Stomach smooth muscle (tissue), 2 donors: Measurements from ENCODE around the gene ARAP1.

Experiments
- H3K27ac ChIP-seq: one replicate; pipeline ENCODE4 v1.7.0; 2013; ENCODE audit warnings: mild to moderate bottlenecking, low read length, inconsistent platforms
- H3K27me3 ChIP-seq, 2 donors: one replicate each; pipeline ENCODE4 v1.7.0; 2013; ENCODE audit warnings: low read length in 2 of 2; ENCODE audit not compliant: insufficient read depth in 2 of 2, control insufficient read depth in 1 of 2
- H3K36me3 ChIP-seq, 2 donors: one replicate each; pipeline ENCODE4 v1.7.0; 2013; ENCODE audit warnings: low read length in 2 of 2; ENCODE audit not compliant: control insufficient read depth in 2 of 2, insufficient read depth in 2 of 2
- H3K4me1 ChIP-seq: one replicate; pipeline ENCODE4 v1.7.0; 2013; ENCODE audit warnings: low read length; ENCODE audit not compliant: control insufficient read depth, insufficient read depth
- H3K4me3 ChIP-seq, 2 donors: one replicate each; pipeline ENCODE4 v1.7.0; 2013; ENCODE audit warnings: low read length in 2 of 2
- H3K9ac ChIP-seq, 2 donors: one replicate each; pipeline ENCODE4 v1.7.0; 2013; ENCODE audit warnings: low read length in 2 of 2, mild to moderate bottlenecking in 1 of 2
- H3K9me3 ChIP-seq, 2 donors: one replicate each; pipeline ENCODE4 v1.7.0; 2013; ENCODE audit warnings: low read length in 2 of 2; ENCODE audit not compliant: control insufficient read depth in 2 of 2
- donor health status: healthy.
- donor health status: Pancreatic carcinoma.

ARAP1 gene

DNA sequence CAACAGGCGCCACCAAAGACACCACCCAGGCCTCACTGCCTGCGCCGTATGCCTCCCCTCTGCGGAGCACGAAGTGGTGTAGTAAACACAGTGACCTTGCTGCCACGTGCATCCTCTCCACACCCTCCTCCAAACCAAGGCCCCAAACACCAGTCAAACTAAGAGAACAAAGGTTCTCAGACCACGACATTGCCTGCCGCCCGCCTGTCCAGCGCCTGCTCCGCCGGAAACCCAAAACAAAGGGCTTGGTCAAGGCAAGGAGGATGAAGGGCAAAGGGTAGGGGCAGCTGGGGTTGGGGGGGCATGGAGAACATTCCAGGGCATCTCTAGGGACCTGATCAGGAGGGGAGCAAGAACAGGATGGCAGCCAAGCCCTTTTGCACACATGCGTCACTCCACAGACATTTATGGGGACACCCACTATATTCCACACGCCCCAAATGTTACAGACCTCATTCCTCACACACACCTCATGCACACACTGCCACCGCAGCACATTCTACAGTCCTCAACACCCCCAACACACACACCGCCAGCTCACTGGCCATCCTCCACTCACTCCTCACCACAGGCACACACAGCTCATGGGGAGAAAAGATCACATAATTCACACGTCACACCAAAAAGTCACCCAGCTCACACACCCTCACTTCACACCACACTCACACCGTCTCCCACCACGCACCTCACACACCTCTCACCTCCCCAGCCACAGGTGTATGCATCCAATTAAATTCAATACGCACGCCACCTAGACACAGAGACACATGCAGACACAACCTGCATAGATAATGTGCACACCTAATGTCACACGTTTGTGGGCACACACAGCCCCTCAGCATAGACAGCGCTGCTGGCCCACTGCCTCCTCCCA, 112.5 kb downstream of the ARAP1 start:
- Histone ChIP-seq H3K4me3 (peak overlapping the region in 1 of 2 donors; percentile 81), H3K27ac (no peak overlapping the region), H3K36me3 (no peaks in the 10 kb centered on the region), H3K27me3 (no peaks in the 10 kb centered on the region), H3K9me3 (no peaks in the 10 kb centered on the region), H3K9ac (no peak overlapping the region), H3K4me1 (peaks cover 64% of the 10 kb centered on the region)

DNA sequence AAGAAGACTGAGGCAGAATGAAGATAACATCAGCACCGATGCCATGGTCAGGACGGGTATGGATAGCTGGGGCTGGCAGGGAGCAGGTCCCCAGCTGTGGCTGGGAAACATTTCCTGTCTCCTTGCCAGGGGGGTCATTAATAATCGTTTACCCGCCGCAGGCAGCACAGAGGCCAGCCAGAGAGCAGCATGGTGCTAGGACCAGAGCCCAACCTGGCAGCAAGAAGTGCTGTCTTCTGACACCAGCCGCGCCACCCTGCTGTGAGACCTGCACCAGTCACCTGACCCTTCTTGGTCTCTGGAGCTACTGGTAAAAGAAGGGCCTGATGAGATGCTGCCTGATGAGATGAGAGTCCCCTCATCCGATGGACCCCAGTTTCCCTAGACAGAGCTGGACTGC, 114.3 kb downstream of the ARAP1 start:
- H3K36me3 ChIP-seq, result no peaks in the 10 kb centered on the region
- H3K9ac ChIP-seq, result no peak overlapping the region
- peaks cover 67% of the 10 kb centered on the region for H3K4me1 ChIP-seq
- H3K27me3 ChIP-seq, result no peaks in the 10 kb centered on the region
- no peaks in the 10 kb centered on the region for H3K9me3 ChIP-seq
- no peak overlapping the region for H3K27ac ChIP-seq
- no peak overlapping the region for H3K4me3 ChIP-seq

DNA sequence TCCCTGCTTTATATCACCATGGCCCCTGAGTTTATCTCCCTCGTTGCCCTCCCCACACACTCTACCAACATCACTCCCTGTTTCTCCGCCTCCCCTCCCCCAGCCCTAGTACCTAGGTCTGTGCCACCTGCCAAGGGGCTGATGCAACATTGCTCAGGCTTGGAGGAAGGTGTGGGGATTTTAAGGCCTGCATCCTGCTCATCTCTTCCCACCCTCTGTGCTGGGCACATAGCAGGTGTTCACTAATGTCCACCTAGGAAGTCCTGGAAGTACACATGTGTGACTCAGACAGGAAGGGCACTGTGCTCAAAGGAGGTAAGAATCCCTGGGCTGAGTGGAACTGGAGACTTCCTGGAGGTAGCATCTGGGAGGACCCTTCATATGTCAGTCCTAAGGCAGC, 115.0 kb downstream of the ARAP1 start:
- no peaks in the 10 kb centered on the region for H3K36me3 ChIP-seq
- H3K27me3 ChIP-seq, result no peaks in the 10 kb centered on the region
- H3K9ac ChIP-seq, result no peak overlapping the region
- H3K4me3 ChIP-seq, result peak overlapping the region in 1 of 2 donors; percentile 3
- peaks cover 69% of the 10 kb centered on the region for H3K4me1 ChIP-seq
- peak overlapping the region; percentile 2 for H3K27ac ChIP-seq
- H3K9me3 ChIP-seq, result no peaks in the 10 kb centered on the region

DNA sequence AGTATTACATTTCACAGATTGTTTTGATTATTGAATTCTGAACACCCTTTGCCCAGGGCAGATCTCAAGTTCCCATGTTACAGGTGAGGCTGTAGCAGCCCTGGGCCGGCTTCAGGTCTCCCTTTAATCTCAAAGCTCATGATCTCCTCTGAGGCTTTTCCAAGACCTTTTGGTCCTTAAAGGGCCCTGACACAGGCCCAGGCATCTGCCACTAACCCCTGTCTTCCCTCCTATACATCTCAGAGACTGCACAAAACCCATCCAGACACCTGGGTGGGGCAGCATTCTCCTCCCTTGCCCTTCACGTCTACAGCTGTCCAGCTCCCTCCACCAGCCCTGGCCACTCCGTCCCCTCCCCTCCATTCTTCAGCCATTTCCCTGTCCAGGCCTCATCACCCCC, 115.8 kb downstream of the ARAP1 start:
- no peaks in the 10 kb centered on the region for H3K36me3 ChIP-seq
- H3K9me3 ChIP-seq, result no peaks in the 10 kb centered on the region
- H3K27ac ChIP-seq, result peak overlapping the region; percentile 11
- no peak overlapping the region for H3K9ac ChIP-seq
- H3K27me3 ChIP-seq, result no peaks in the 10 kb centered on the region
- peaks cover 70% of the 10 kb centered on the region for H3K4me1 ChIP-seq
- no peak overlapping the region for H3K4me3 ChIP-seq

DNA sequence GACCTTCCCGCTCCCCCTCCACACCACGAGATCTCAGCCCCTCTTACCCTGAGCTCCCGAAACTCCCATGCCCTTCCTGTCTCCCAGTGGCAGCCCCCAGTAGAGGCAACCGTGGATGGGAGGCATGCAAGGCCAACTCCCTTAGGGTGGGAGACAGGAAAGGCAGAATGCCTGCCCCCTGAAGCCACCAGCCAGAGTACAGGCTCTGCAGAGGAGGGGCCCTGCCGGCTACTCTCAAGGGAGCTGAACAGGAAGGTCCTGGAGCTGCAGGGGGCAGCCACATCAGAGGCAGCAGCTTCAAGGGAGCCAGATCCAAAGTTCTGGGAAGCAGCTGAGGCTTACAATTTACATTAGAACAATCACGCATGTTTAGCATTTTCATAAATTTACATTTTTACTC, 116.3 kb downstream of the ARAP1 start:
- no peaks in the 10 kb centered on the region for H3K27me3 ChIP-seq
- H3K4me1 ChIP-seq, result peaks cover 71% of the 10 kb centered on the region
- H3K36me3 ChIP-seq, result no peaks in the 10 kb centered on the region
- no peak overlapping the region for H3K9ac ChIP-seq
- H3K27ac ChIP-seq, result no peak overlapping the region
- H3K4me3 ChIP-seq, result no peak overlapping the region
- H3K9me3 ChIP-seq, result no peaks in the 10 kb centered on the region

DNA sequence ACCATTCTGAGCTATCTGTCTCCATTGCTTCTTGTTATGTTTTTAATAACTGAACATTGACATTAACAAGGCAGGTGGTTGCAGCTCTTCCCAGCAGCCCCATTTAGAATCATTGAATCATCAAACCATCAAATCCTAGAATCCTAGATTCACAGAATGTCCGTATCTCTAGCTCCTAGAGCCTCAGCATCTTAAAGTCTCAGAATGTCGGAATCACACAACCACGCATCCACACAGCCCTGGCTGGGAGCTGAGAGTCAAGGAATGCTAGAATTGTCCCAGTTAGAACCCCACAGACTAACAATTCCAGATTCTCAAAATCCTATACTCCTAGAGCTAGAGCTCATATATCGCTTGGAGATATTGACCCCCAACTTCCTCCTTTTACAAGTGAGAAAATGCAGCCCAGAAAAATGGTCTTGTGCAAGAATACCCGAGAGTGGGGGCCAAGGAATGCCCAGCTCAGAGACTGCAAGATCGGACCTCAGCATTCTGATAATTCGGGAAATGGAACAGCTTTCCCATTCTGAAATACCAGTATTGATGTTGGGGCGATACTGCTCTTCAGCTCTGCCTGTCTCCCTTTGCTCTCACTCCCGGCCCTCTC, 116.8 kb downstream of the ARAP1 start:
- H3K36me3 ChIP-seq, result no peaks in the 10 kb centered on the region
- no peaks in the 10 kb centered on the region for H3K9me3 ChIP-seq
- H3K4me1 ChIP-seq, result peaks cover 71% of the 10 kb centered on the region
- H3K9ac ChIP-seq, result no peak overlapping the region
- no peak overlapping the region for H3K27ac ChIP-seq
- no peaks in the 10 kb centered on the region for H3K27me3 ChIP-seq
- H3K4me3 ChIP-seq, result no peak overlapping the region
